Activated CD8-positive, alpha-beta T cell treated with anti-CD3 and anti-CD28 coated beads for 36 hours (primary cell): ENCODE data around the gene MMP17. TPM values are rescaled to one million over a fixed set of nuclear protein-coding genes. Genes with fewer than 3 reads are reported as not detected.

Experiments used
- ATAC-seq: fragments of 200-7000 bp; cut with Tn5 transposase; one replicate; pipeline ENCODE4 v1.10.0; 2021; ENCODE audit warnings: mild to moderate bottlenecking, moderate library complexity
- CTCF ChIA-PET: fragments of 350-600 bp; sonication (Branson Sonifier 250); formaldehyde crosslinking; loops from one replicate; lab custom pipeline; 2021; ENCODE audit warnings: antibody characterized with exemption; lab: Charles Lee
- POLR2A ChIA-PET: fragments of 350-600 bp; sonication (Branson Sonifier 250); formaldehyde crosslinking; loops from one replicate; lab custom pipeline; 2021; ENCODE audit warnings: antibody characterized with exemption; lab: Charles Lee
- DNase-seq: peaks from one replicate; pipeline ENCODE4 v3.0.0-alpha.2; 2020
- H3K27ac Mint-ChIP-seq: one replicate; pipeline ENCODE4 v1.8.0; 2021; ENCODE audit warnings: mild to moderate bottlenecking, mixed read lengths
- H3K27me3 Mint-ChIP-seq: one replicate; pipeline ENCODE4 v1.8.0; 2021; ENCODE audit warnings: mixed read lengths
- H3K36me3 Mint-ChIP-seq: one replicate; pipeline ENCODE4 v1.8.0; 2021; ENCODE audit warnings: low read depth, mixed read lengths
- H3K4me1 Mint-ChIP-seq: one replicate; pipeline ENCODE4 v1.8.0; 2021; ENCODE audit warnings: low read depth, mixed read lengths
- H3K4me3 Mint-ChIP-seq: one replicate; pipeline ENCODE4 v1.8.0; 2021; ENCODE audit warnings: mild to moderate bottlenecking, moderate library complexity, mixed read lengths
- H3K9me3 Mint-ChIP-seq: one replicate; pipeline ENCODE4 v1.8.0; 2021; ENCODE audit warnings: mixed read lengths
- intact Hi-C: fragments of 100-400 bp; cut with micrococcal nuclease; formaldehyde crosslinking; loops from one replicate; pipeline ENCODE4 v1.10.0; 2022
- total RNA-seq, 2 experiments: library from RNA; stranded (reverse); gene quantifications; one replicate each; pipeline ENCODE4 v1.2.3, GENCODE V29; 2021
- TF ChIP-seq, protein P1 (sequence below): fragments of 200-600 bp; IDR thresholded peaks from one replicate; pipeline ENCODE4 v1.8.0; 2022; ENCODE audit warnings: antibody characterized with exemption, mild to moderate bottlenecking

The MMP17 gene
- total RNA-seq, 2 experiments from 2014 or later: 0.60 TPM; not detected in 1

DNA sequence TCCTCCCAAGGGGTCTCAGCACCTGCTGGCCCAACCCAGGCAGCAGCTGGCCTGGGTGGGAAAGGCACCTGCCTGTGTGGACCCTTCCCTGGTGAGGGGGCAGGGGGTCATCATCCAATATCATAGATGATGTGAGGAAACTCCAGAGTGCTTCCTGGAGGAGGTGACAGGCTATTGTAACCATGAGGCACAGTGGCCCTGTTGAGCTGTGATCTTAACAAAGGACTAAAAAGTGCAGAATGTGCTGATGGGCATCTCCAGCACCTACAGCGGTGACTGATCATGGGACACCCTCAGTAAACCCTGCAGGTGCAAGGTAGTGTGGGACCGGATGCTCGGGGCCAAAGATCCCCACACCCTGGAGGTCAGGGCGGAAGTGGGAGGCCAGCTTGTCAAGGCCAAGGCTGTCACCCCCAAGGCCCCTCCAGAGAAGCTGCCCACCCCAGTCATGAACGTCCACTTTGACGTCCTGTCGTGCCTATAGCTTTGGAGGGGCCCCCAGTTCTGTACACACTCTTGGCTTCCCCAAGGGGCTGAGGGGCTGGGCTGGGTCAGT is 7.5 kb downstream of the MMP17 start:
- ChIA-PET POLR2A (no interaction called here), CTCF (no interaction called here)
- Mint-ChIP-seq H3K36me3 (no peaks in the 10 kb centered on the region), H3K4me3 (no peak overlapping the region), H3K27ac (no peak overlapping the region), H3K27me3 (peaks cover 16% of the 10 kb centered on the region), H3K9me3 (no peaks in the 10 kb centered on the region), H3K4me1 (peaks cover 9% of the 10 kb centered on the region)
- TF ChIP-seq, protein P1, sequence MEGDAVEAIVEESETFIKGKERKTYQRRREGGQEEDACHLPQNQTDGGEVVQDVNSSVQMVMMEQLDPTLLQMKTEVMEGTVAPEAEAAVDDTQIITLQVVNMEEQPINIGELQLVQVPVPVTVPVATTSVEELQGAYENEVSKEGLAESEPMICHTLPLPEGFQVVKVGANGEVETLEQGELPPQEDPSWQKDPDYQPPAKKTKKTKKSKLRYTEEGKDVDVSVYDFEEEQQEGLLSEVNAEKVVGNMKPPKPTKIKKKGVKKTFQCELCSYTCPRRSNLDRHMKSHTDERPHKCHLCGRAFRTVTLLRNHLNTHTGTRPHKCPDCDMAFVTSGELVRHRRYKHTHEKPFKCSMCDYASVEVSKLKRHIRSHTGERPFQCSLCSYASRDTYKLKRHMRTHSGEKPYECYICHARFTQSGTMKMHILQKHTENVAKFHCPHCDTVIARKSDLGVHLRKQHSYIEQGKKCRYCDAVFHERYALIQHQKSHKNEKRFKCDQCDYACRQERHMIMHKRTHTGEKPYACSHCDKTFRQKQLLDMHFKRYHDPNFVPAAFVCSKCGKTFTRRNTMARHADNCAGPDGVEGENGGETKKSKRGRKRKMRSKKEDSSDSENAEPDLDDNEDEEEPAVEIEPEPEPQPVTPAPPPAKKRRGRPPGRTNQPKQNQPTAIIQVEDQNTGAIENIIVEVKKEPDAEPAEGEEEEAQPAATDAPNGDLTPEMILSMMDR: no peak
- ATAC-seq: no peak
- no peak for DNase-seq
- intact Hi-C loops: no loop called here

DNA sequence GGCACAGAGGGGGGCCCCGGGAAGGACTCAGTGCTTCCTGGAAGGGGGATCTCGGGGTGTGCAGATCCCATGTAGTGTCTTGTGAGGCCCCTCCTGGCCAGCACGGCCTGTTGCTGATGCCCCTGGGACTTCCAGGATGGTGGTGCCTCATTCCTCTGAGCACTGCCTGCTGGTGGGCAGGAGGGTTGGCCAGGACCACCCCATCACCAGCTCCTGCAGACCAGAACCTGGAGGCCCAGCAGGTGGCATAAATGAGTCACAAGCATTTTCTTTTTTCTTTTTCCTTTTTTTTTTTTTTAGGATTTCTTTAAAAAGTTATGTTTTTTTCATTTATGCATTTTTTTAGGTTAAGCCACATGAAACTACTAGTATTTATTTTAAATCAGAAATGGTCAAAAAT is 8.0 kb downstream of the MMP17 start:
- no peak for ATAC-seq
- no peak overlapping the region for H3K4me3 Mint-ChIP-seq
- H3K27me3 Mint-ChIP-seq: peaks cover 12% of the 10 kb centered on the region
- H3K9me3 Mint-ChIP-seq: no peaks in the 10 kb centered on the region
- POLR2A ChIA-PET: no interaction called here
- CTCF ChIA-PET: no interaction called here
- H3K36me3 Mint-ChIP-seq: no peaks in the 10 kb centered on the region
- H3K27ac Mint-ChIP-seq: no peak overlapping the region
- H3K4me1 Mint-ChIP-seq: peaks cover 4% of the 10 kb centered on the region
- no peak for DNase-seq
- TF ChIP-seq, protein P1: peak; percentile 29
- intact Hi-C loops: no loop called here

DNA sequence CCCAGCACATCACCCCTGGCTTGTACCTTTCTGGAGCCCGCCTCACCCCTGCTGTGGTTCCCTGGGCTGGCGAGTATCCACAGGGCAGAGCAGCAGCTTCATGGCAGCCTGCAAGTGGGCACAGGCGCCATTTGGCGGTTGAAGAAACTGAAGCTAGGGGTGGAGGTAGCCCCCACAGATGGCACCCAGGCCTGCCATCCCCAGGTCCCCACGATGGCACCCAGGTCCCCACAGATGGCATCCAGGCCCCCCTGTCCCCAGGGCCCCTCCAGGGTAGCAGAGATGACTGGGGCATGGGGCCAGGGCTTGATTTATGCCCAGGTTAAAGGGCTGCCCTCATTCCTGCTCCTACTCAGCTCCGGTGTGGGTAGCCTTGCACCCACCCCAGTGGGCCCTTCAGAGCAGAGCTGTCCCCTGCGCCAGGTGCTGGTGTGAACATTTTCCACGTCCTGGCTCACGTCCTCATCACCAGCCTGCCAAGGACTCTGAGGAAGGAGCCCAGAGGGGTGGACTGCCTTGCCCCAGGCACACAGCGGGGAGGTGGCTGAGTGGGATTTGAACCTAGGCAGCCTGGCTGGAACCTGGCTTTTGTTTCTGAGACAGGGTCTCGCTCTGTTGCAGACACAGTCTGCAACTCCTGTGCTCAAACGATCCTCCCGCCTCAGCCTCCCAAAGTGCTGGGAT is 8.7 kb downstream of the MMP17 start:
- no peak overlapping the region for H3K4me3 Mint-ChIP-seq
- DNase-seq: no peak
- intact Hi-C loops: no loop called here
- TF ChIP-seq, protein P1: no peak
- CTCF ChIA-PET: no interaction called here
- H3K4me1 Mint-ChIP-seq: no peaks in the 10 kb centered on the region
- POLR2A ChIA-PET: no interaction called here
- H3K27me3 Mint-ChIP-seq: peaks cover 9% of the 10 kb centered on the region
- ATAC-seq: no peak
- no peaks in the 10 kb centered on the region for H3K9me3 Mint-ChIP-seq
- no peak overlapping the region for H3K27ac Mint-ChIP-seq
- H3K36me3 Mint-ChIP-seq: no peaks in the 10 kb centered on the region

DNA sequence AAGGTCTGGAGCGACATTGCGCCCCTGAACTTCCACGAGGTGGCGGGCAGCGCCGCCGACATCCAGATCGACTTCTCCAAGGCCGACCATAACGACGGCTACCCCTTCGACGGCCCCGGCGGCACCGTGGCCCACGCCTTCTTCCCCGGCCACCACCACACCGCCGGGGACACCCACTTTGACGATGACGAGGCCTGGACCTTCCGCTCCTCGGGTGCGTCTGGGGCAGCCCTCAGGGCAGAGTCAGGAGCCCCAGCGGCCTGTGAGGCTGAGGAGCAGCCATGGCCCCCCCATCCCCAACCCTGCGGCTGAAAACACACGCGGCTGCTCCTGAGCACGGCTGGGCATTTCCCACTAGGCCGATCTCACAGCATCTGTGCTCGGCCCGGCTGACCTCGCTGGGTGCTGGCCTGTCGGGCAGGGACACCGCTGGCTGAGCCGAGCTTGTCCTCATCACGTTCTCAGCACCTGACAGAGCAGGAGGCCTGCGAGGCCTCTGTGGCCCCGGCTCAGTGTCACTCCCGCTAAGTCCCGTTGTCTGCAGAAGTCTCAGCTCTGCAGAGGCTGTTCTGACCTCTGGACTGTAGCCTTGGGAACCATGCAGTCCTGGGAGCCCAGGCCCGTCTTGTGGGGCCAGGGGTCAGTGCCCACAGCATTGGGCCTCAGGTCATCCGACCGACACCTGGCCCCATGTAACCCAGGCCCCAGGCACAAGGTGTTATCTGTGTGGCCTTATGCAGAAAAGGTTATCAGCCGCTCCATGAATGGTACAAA is 12.6 kb downstream of the MMP17 start:
- DNase-seq (no peak), ATAC-seq (no peak)
- Mint-ChIP-seq H3K9me3 (no peaks in the 10 kb centered on the region), H3K4me1 (no peaks in the 10 kb centered on the region), H3K27me3 (no peaks in the 10 kb centered on the region), H3K27ac (no peak overlapping the region), H3K36me3 (no peaks in the 10 kb centered on the region), H3K4me3 (no peak overlapping the region)
- intact Hi-C loops: no loop called here
- TF ChIP-seq, protein P1: no peak
- ChIA-PET CTCF (no interaction called here), POLR2A (no interaction called here)

DNA sequence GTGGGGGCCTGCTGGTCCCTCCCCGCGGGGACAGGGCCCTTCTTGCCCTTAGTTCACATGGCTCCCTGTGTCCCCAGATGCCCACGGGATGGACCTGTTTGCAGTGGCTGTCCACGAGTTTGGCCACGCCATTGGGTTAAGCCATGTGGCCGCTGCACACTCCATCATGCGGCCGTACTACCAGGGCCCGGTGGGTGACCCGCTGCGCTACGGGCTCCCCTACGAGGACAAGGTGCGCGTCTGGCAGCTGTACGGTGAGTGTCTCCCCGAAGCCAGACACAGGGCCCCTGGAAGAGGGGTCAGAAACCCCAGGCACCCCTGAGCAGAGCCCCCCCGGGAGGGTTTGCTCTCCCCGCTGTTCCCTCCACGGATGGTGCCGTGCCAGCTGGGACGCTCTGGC is 13.4 kb downstream of the MMP17 start:
- H3K27me3 Mint-ChIP-seq: no peaks in the 10 kb centered on the region
- CTCF ChIA-PET: no interaction called here
- H3K4me1 Mint-ChIP-seq: no peaks in the 10 kb centered on the region
- TF ChIP-seq, protein P1: no peak
- ATAC-seq (no peak), DNase-seq (no peak)
- no peaks in the 10 kb centered on the region for H3K9me3 Mint-ChIP-seq
- intact Hi-C loops: no loop called here
- POLR2A ChIA-PET: no interaction called here
- no peak overlapping the region for H3K27ac Mint-ChIP-seq
- H3K4me3 Mint-ChIP-seq: no peak overlapping the region
- H3K36me3 Mint-ChIP-seq: no peaks in the 10 kb centered on the region
